HG03045 (cell line): ENCODE measurements around the gene CPED1.
"Not testable (repeated sequence)": the region's sequence is repeated elsewhere in the genome, so short reads cannot be mapped to it uniquely, and the experiment has no call there.

ENCODE experiments used
- ATAC-seq: cut with Tn5 transposase; IDR thresholded peaks from one replicate; pipeline ENCODE4 v1.9.1; 2021; ENCODE audit warnings: mild to moderate bottlenecking, moderate library complexity; ENCODE audit not compliant: unreplicated experiment

Gene CPED1

GRCh38 chr7:121062671-121063279 is 74.3 kb downstream of the CPED1 start:
- ATAC-seq, result no peak

- not testable (repeated sequence) for ATAC-seq
Measured at GRCh38 chr7:121067717-121068116, 79.2 kb downstream of the CPED1 start.

DNA sequence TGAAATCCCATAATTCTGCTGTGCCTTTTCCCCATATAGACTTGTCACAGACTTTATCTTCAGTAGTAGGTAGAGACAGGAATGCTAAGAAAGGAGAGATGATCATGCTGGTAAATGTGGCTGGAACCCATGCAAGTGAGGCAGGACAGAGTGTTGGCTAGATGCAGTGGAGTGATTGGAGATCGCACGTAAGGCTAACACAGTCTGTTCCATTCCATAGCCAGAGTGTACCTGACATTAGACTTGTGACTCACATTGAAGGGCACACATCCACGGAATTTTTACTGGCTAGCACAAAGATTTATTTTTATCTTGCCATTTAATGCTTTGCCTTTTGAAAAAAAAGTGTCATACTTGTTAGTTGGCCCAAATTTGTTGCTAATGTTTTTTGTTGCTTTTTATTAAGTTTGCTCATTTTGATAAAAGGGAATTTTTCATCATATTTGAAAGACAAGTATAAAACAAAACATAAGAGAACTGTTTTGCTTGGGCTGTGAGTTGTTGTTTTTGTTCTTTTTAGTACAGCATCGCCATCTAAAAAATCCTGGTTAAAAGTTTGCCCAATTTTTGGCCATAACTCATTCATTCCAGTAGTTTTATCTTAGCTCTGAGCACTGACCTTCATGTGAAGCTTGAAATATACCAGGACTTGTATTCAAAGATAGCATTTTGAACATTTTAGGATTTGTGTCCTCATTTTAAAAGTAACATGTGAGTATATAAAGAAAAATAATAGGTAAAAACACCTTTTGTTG is 81.0 kb downstream of the CPED1 start:
- ATAC-seq, result no peak

DNA sequence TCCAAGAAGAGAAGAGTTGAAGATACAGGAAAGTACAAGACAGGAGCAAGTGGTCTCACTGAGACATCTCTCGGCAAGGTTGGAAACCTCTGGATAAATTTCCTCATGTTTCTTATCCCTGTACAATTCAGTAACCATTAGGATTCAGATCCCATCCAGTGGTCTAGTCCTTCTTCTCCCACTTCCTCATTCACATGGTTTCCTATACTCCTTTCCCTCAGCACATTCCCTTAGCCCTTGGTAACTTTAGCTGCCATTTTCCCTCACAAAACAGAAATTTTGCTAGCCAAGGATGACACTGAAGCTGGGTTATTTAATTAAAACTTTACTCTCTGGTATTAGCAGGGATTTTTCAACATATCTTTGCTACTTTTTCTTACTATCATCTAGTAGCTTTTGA is 82.6 kb downstream of the CPED1 start:
- no peak for ATAC-seq

DNA sequence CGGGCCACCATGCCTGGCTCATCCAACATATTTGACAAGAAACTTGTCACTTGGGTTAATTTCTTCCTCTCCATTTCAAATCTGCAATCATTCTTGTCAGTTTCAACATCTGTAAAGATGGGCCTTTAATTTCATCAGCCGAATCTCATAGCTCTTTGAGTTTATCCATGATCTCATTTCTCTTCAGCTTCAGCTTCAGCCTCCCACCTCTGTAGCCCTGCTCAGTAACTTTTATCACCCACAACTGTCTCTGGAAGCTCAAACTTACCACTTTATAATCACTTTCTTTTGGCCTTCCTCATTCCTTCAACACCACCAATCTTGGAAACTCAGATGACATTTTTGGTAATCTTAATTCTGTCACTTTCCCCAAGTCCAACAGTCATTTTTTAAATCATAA is 83.2 kb downstream of the CPED1 start:
- ATAC-seq, result no peak

GRCh38 chr7:121072826-121073225 is 84.3 kb downstream of the CPED1 start:
- ATAC-seq, result no peak

- no peak for ATAC-seq
Measured at GRCh38 chr7:121073463-121074099, 85.1 kb downstream of the CPED1 start.

DNA sequence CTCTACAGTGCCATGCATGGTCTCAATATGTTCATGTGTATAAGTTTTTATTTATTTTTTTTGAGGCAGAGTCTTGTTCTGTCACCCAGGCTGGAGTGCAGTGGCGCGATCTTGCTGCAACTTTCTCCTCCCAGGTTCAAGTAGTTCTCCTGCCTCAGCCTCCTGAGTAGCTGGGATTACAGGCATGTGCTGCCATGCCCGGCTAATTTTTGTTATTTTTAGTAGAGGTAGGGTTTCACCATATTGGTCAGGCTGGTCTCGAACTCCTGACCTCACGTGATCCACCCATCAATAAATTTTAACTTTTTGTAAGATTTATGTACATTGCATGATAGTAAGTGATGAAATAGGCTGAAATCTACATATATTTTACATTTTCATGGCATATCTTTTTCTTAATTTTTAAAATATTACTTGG is 86.9 kb downstream of the CPED1 start:
- ATAC-seq, result not testable (repeated sequence)

- ATAC-seq, result no peak
Measured at GRCh38 chr7:121075952-121076349, 87.4 kb downstream of the CPED1 start.

- ATAC-seq, result no peak
Measured at GRCh38 chr7:121076350-121077164, 88.0 kb downstream of the CPED1 start.

GRCh38 chr7:121077165-121077630 is 88.7 kb downstream of the CPED1 start:
- ATAC-seq, result no peak

DNA sequence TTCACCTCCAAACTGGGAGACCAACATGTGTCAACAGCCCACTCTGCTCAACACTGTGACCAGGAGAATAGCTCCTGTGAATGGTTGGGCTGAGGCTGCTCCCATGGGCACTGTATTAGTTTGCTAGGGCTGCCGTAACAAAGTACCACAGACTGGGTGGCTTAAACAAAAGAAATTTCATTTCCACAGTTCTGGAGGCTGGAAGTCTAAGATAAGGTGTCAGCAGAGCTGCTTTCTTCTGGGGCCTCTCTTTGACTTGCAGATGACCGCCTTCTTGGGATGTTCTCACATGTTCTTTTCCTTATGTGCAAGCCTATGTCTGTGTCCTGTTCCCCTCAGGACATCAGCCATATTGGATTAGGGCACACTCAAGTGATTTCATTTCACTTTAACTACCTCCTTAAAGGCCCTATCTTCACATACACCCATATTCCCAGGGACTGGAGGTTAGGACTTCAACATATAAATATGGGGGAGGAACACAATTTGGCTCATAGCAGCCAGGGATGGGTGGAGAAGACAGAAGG is 90.3 kb downstream of the CPED1 start:
- ATAC-seq, result no peak

- ATAC-seq, result no peak
Measured at GRCh38 chr7:121079425-121080169, 91.1 kb downstream of the CPED1 start.

DNA sequence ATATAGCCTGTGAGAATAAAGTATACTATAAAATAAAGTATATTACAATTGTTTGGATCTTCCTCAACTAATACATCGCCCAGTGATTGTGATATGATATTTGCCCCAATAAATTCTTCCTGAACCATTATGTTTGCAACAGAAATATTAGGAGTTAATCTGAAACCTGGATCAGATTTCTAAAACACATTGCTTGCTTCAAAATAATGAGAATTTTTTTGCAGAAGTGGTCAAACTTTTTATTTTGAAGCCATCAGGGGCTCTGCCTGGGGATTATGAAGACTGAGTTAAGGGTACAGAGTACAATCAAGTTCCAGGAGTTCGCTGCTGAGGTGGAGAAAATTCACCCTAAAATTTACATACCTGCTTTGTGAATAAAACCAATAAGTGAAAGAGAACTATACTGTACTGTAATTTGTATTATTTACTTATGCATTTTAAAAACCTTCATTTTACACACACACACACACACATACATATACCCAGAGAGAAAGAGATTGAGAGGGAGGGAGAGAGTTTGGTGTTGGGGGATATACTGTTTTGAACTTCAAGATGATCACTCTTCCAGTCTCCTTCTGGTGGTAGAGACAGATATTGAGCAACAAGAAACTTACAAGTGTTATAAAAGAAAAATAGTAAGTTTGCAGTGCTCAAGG is 91.9 kb downstream of the CPED1 start:
- no peak for ATAC-seq

- no peak for ATAC-seq
Measured at GRCh38 chr7:121080913-121081326, 92.4 kb downstream of the CPED1 start.

GRCh38 chr7:121081327-121081936 is 92.9 kb downstream of the CPED1 start:
- peak; percentile 69 for ATAC-seq

GRCh38 chr7:121082400-121083101 is 94.0 kb downstream of the CPED1 start:
- ATAC-seq, result no peak

DNA sequence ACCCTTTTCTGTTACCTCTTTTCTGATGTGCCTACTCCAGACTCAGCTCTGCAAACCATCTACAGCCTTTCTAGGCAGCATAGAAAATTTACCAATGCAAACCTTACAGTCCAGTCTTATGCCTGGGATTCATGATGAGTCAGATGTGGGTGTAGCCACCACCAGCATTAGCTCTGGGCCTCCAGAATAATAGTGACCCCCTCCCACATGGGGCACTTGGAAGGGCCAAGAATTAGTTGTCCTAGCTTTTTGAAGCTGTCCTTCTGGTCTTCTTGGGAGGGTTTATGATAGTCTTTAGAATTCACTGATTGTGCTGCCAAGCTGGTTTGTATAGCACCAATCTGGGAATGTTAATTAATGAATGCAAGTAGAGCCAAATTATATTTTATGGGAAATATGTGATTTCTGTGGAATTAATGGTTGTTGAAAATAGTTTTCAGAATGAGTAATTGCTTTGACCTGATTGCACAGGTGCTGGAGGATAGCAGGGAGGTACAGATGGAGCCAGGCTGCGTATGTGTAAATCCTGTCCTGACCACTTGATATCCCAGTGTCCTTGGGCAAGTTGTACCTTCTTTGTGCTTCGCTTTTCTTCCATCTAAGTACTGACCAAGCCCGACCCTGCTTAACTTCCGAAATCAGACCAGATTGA is 94.8 kb downstream of the CPED1 start:
- ATAC-seq, result no peak
